Panc1 (cell line): ENCODE data around the gene MARCHF3. TPM values are rescaled to one million over a fixed set of nuclear protein-coding genes. Genes with fewer than 3 reads are reported as not detected.

ENCODE experiments used
- ATAC-seq: fragments of 200-7000 bp; cut with Tn5 transposase; 2 replicates; pipeline ENCODE4 v1.9.1; 2020; ENCODE audit warnings: mild to moderate bottlenecking, moderate library complexity
- BruUV-seq: library from RNA; stranded (reverse); fragments of 400-500 nt; replicated peaks from 2 replicates; lab custom pipeline; 2021; lab: Mats Ljungman, UMichigan
- CTCF ChIA-PET: fragments of 300-600 bp; sonication (Branson Sonifier 250); formaldehyde crosslinking; loops from one replicate; lab custom pipeline; 2022; ENCODE audit warnings: antibody characterized with exemption; lab: Charles Lee
- POLR2A ChIA-PET: fragments of 300-600 bp; sonication (Branson Sonifier 250); formaldehyde crosslinking; loops from one replicate; lab custom pipeline; 2022; ENCODE audit warnings: antibody characterized with exemption; lab: Charles Lee
- DNase-seq: peaks from one replicate; pipeline ENCODE4 v3.0.0-alpha.2; 2010; ENCODE audit warnings: low read depth, low spot score
- H3K27ac ChIP-seq: 2 replicates; pipeline ENCODE4 v1.5.1; 2011; ENCODE audit warnings: mild to moderate bottlenecking, low read length, inconsistent platforms
- H3K27me3 ChIP-seq: fragments of 200-500 bp; sonication (Bioruptor generic); 2 replicates; pipeline ENCODE4 v1.6.0; 2014; ENCODE audit warnings: low read length, inconsistent platforms; ENCODE audit not compliant: control insufficient read depth, insufficient read depth
- H3K36me3 ChIP-seq: fragments of 200-500 bp; sonication (Bioruptor generic); 2 replicates; pipeline ENCODE4 v1.5.1; 2014; ENCODE audit warnings: inconsistent platforms, mild to moderate bottlenecking, low read length, moderate library complexity; ENCODE audit not compliant: control insufficient read depth, insufficient read depth
- H3K4me1 ChIP-seq: 2 replicates; pipeline ENCODE4 v1.5.1; 2011; ENCODE audit warnings: inconsistent platforms, mild to moderate bottlenecking, low read length, moderate library complexity; ENCODE audit not compliant: control insufficient read depth, insufficient read depth
- H3K4me3 ChIP-seq, 2 experiments: 2 replicates each; pipeline ENCODE4 v1.5.1; 2011 to 2012; ENCODE audit warnings: low read depth in 2 of 2, low read length in 2 of 2, mild to moderate bottlenecking in 2 of 2, inconsistent platforms in 1 of 2, moderate library complexity in 1 of 2
- H3K9me3 ChIP-seq: fragments of 200-500 bp; sonication (Bioruptor generic); 2 replicates; pipeline ENCODE4 v1.5.1; 2014; ENCODE audit warnings: low read depth, mild to moderate bottlenecking, inconsistent platforms, low read length, moderate library complexity; ENCODE audit not compliant: control insufficient read depth, insufficient read depth
- POLR2AphosphoS5 ChIP-seq: IDR thresholded peaks from 2 replicates; pipeline ENCODE4 v1.6.1; 2012; ENCODE audit warnings: mild to moderate bottlenecking, low read depth, low read length, moderate library complexity
- SIN3A ChIP-seq: IDR thresholded peaks from 2 replicates; pipeline ENCODE4 v1.6.1; 2012; ENCODE audit warnings: low read depth, mild to moderate bottlenecking, low read length, moderate library complexity, borderline replicate concordance; ENCODE audit not compliant: insufficient read depth
- TCF7L2 ChIP-seq: IDR thresholded peaks from 2 replicates; pipeline ENCODE4 v1.6.1; 2011; ENCODE audit warnings: mild to moderate bottlenecking, low read depth, low read length, inconsistent platforms
- in situ Hi-C: cut with HindIII; loops from 2 replicates; pipeline ENCODE4 v1.10.0; 2016; ENCODE audit warnings: low sequenced_read_pairs, low pct_unique_long_range_greater_than_20kb
- intact Hi-C: fragments of 100-400 bp; cut with micrococcal nuclease; formaldehyde crosslinking; loops from one replicate; pipeline ENCODE4 v1.10.0; 2022; ENCODE audit not compliant: unreplicated experiment
- total RNA-seq: library from RNA; stranded (reverse); gene quantifications from one replicate; pipeline ENCODE4 v1.2.1, GENCODE V29; 2021; ENCODE audit not compliant: unreplicated experiment
- TF ChIP-seq, protein P1 (sequence below), 2 experiments: IDR thresholded peaks; 2 replicates each; pipeline ENCODE4 v1.6.1; 2011 to 2012; ENCODE audit warnings: low read depth in 2 of 2, control low read depth in 1 of 2, low read length in 1 of 2, mild to moderate bottlenecking in 1 of 2, moderate library complexity in 1 of 2; ENCODE audit not compliant: insufficient read depth in 1 of 2
- TF ChIP-seq, protein P2 (sequence below): fragments of 450-650 bp; IDR thresholded peaks from 2 replicates; pipeline ENCODE4 v1.5.1; 2017; ENCODE audit warnings: mild to moderate bottlenecking

The MARCHF3 gene
- total RNA-seq, 1 experiment from 2014 or later: 3.0 TPM

DNA sequence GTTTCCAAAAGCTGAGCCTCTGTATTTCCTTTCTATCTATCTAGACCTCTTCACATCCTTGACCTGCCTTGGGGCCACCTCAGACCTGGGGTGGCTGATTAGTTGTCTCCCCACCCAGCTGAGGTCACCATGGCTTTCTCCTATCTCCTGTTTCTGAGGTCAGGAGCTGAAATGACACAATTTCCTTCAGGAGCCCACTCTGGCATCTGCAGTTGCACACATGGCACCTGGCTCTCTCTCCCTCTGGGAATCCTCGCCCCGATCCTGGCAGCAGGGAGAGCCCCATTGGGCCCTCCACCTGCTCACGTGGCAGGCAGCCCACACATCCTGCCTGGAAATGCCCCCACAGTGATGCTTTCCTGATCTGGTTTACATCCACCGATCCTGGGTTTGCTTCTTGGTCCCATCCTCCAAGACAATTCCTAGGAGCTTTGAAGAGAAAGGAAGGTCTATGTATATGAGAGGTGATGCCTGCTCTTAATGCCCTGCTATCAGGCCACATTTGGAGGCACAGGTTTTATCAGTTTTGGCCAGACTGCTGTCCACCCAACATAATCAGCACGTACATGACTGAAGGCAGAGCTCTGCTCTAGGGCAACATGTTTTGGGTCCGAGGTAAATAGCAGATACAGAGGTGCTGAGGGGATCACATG is 53.7 kb downstream of the MARCHF3 start:
- ATAC-seq (no peak), DNase-seq (no peak)
- no peak overlapping the region for H3K4me3 ChIP-seq
- ChIA-PET POLR2A (no interaction called here), CTCF (no interaction called here)
- in situ Hi-C loops (no loop called here), intact Hi-C loops (no loop called here)
- no peaks in the 10 kb centered on the region for H3K27me3 ChIP-seq
- H3K9me3 ChIP-seq: no peaks in the 10 kb centered on the region
- TF ChIP-seq, protein P1, sequence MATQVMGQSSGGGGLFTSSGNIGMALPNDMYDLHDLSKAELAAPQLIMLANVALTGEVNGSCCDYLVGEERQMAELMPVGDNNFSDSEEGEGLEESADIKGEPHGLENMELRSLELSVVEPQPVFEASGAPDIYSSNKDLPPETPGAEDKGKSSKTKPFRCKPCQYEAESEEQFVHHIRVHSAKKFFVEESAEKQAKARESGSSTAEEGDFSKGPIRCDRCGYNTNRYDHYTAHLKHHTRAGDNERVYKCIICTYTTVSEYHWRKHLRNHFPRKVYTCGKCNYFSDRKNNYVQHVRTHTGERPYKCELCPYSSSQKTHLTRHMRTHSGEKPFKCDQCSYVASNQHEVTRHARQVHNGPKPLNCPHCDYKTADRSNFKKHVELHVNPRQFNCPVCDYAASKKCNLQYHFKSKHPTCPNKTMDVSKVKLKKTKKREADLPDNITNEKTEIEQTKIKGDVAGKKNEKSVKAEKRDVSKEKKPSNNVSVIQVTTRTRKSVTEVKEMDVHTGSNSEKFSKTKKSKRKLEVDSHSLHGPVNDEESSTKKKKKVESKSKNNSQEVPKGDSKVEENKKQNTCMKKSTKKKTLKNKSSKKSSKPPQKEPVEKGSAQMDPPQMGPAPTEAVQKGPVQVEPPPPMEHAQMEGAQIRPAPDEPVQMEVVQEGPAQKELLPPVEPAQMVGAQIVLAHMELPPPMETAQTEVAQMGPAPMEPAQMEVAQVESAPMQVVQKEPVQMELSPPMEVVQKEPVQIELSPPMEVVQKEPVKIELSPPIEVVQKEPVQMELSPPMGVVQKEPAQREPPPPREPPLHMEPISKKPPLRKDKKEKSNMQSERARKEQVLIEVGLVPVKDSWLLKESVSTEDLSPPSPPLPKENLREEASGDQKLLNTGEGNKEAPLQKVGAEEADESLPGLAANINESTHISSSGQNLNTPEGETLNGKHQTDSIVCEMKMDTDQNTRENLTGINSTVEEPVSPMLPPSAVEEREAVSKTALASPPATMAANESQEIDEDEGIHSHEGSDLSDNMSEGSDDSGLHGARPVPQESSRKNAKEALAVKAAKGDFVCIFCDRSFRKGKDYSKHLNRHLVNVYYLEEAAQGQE (IDR thresholded peaks at IDR 0.05; ENCODE audit: insufficient read depth in 1 of 2, low read depth in 2 of 2, low read length in 1 of 2): no peak
- TF ChIP-seq SIN3A (no peak), POLR2AphosphoS5 (no peak), TCF7L2 (no peak)
- TF ChIP-seq, protein P2, sequence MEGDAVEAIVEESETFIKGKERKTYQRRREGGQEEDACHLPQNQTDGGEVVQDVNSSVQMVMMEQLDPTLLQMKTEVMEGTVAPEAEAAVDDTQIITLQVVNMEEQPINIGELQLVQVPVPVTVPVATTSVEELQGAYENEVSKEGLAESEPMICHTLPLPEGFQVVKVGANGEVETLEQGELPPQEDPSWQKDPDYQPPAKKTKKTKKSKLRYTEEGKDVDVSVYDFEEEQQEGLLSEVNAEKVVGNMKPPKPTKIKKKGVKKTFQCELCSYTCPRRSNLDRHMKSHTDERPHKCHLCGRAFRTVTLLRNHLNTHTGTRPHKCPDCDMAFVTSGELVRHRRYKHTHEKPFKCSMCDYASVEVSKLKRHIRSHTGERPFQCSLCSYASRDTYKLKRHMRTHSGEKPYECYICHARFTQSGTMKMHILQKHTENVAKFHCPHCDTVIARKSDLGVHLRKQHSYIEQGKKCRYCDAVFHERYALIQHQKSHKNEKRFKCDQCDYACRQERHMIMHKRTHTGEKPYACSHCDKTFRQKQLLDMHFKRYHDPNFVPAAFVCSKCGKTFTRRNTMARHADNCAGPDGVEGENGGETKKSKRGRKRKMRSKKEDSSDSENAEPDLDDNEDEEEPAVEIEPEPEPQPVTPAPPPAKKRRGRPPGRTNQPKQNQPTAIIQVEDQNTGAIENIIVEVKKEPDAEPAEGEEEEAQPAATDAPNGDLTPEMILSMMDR: no peak
- no peak overlapping the region for H3K27ac ChIP-seq
- BruUV-seq: no TSS peak
- no peaks in the 10 kb centered on the region for H3K4me1 ChIP-seq
- no peaks in the 10 kb centered on the region; the same call in 1 of the 2 replicates for H3K36me3 ChIP-seq

DNA sequence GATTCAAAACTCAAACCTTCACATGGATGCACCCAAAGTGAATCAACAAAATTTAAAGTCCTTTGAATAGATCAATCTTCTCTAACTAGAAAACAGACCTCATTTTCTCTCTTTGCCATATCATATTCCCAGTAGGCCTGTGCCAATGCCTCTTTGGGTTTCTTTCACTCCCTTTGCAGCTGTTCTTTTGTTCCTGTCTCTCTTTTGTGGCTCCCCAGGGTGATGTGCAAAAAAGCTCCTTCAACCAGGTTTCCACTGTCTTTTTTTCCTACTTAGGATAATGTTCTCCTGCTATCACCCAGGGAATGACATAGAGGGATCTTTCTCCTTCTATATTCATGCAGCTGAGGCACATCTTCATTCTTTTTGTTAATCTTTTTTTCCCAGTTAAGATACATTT is 54.6 kb downstream of the MARCHF3 start:
- TF ChIP-seq SIN3A (no peak), POLR2AphosphoS5 (no peak), TCF7L2 (no peak)
- TF ChIP-seq, protein P2: no peak
- TF ChIP-seq, protein P1 (IDR thresholded peaks at IDR 0.05; ENCODE audit: insufficient read depth in 1 of 2, low read depth in 2 of 2, low read length in 1 of 2): no peak
- H3K27me3 ChIP-seq: no peaks in the 10 kb centered on the region
- no peaks in the 10 kb centered on the region for H3K4me1 ChIP-seq
- BruUV-seq: no TSS peak
- in situ Hi-C loops: no loop called here
- ChIA-PET POLR2A (no interaction called here), CTCF (interaction anchor here (0.6 kb wide), 2 partner anchors 9 to 218 kb away, joined by 3 to 4 read pairs; no protein-coding TSS in a partner anchor)
- no peaks in the 10 kb centered on the region; the same call in 1 of the 2 replicates for H3K36me3 ChIP-seq
- no peak overlapping the region for H3K27ac ChIP-seq
- intact Hi-C loops: no loop called here
- ATAC-seq (no peak), DNase-seq (no peak)
- H3K9me3 ChIP-seq: no peaks in the 10 kb centered on the region
- H3K4me3 ChIP-seq: no peak overlapping the region
